ENCODE measurements around the gene NPAS3.

NPAS3 gene

GRCh38 chr14:33349871-33350270 lies 411.2 kb downstream of the NPAS3 start:
- H3K9me3 ChIP-seq (ENCODE audit: insufficient read depth, low read depth, low read length): no peaks in the 10 kb centered on the region
- no peaks in the 10 kb centered on the region for H3K27me3 ChIP-seq (ENCODE audit: insufficient read depth, low read length, poor library complexity, severe bottlenecking)
- H3F3A ChIP-seq (ENCODE audit: low read depth): no peaks in the 10 kb centered on the region
- no peaks in the 10 kb centered on the region for H3K4me1 ChIP-seq (ENCODE audit: insufficient read depth, low read length, poor library complexity, severe bottlenecking)
- no peak overlapping the region for H3K4me3 ChIP-seq (ENCODE audit: low read length, poor library complexity, severe bottlenecking)
- H3K4me2 ChIP-seq (ENCODE audit: low read depth, low read length, poor library complexity, severe bottlenecking): no peak overlapping the region
- no peak overlapping the region for H2AFZ ChIP-seq (ENCODE audit: low read length)
- H4K20me1 ChIP-seq (ENCODE audit: insufficient read depth, low read length, poor library complexity, severe bottlenecking): no peaks in the 10 kb centered on the region
- no peaks in the 10 kb centered on the region for H3K9me2 ChIP-seq (replicated peaks; ENCODE audit: low read depth, low read length)
- H3K9ac ChIP-seq (ENCODE audit: low read depth, low read length, poor library complexity, severe bottlenecking): no peak overlapping the region
- H3K36me3 ChIP-seq (ENCODE audit: insufficient read depth, low read length): no peaks in the 10 kb centered on the region
- TF ChIP-seq EZH2phosphoT487 (IDR thresholded peaks at IDR 0.05; ENCODE audit: borderline replicate concordance) (no peak), CTCF (conservative IDR thresholded peaks at IDR 0.05; ENCODE audit: low read length) (no peak)
- no peaks in the 10 kb centered on the region for H3K79me2 ChIP-seq (ENCODE audit: insufficient read depth, low read length)

- Histone ChIP-seq H3K9ac (ENCODE audit: low read depth, low read length, poor library complexity, severe bottlenecking) (no peak overlapping the region), H3K4me3 (ENCODE audit: low read length, poor library complexity, severe bottlenecking) (no peak overlapping the region), H3K4me2 (ENCODE audit: low read depth, low read length, poor library complexity, severe bottlenecking) (no peak overlapping the region), H4K20me1 (ENCODE audit: insufficient read depth, low read length, poor library complexity, severe bottlenecking) (no peaks in the 10 kb centered on the region), H3K4me1 (ENCODE audit: insufficient read depth, low read length, poor library complexity, severe bottlenecking) (no peaks in the 10 kb centered on the region), H3K9me2 (replicated peaks; ENCODE audit: low read depth, low read length) (no peaks in the 10 kb centered on the region), H3K79me2 (ENCODE audit: insufficient read depth, low read length) (no peaks in the 10 kb centered on the region), H3F3A (ENCODE audit: low read depth) (no peaks in the 10 kb centered on the region), H3K27me3 (ENCODE audit: insufficient read depth, low read length, poor library complexity, severe bottlenecking) (no peaks in the 10 kb centered on the region), H2AFZ (ENCODE audit: low read length) (no peak overlapping the region), H3K36me3 (ENCODE audit: insufficient read depth, low read length) (no peaks in the 10 kb centered on the region), H3K9me3 (ENCODE audit: insufficient read depth, low read depth, low read length) (no peaks in the 10 kb centered on the region)
- no peak for TF ChIP-seq EZH2phosphoT487 (IDR thresholded peaks at IDR 0.05; ENCODE audit: borderline replicate concordance)
- no peak for TF ChIP-seq CTCF (conservative IDR thresholded peaks at IDR 0.05; ENCODE audit: low read length)
These were observed 411.8 kb downstream of the NPAS3 start for GRCh38 chr14:33350366-33350990.

GRCh38 chr14:33352821-33353220 lies 414.1 kb downstream of the NPAS3 start:
- Histone ChIP-seq H3K36me3 (ENCODE audit: insufficient read depth, low read length) (no peaks in the 10 kb centered on the region), H3K4me3 (ENCODE audit: low read length, poor library complexity, severe bottlenecking) (no peak overlapping the region), H3K9me3 (ENCODE audit: insufficient read depth, low read depth, low read length) (no peaks in the 10 kb centered on the region), H3K4me2 (ENCODE audit: low read depth, low read length, poor library complexity, severe bottlenecking) (no peak overlapping the region), H4K20me1 (ENCODE audit: insufficient read depth, low read length, poor library complexity, severe bottlenecking) (no peaks in the 10 kb centered on the region), H3K79me2 (ENCODE audit: insufficient read depth, low read length) (no peaks in the 10 kb centered on the region), H3K9me2 (replicated peaks; ENCODE audit: low read depth, low read length) (no peaks in the 10 kb centered on the region), H3K9ac (ENCODE audit: low read depth, low read length, poor library complexity, severe bottlenecking) (no peak overlapping the region), H2AFZ (ENCODE audit: low read length) (no peak overlapping the region), H3F3A (ENCODE audit: low read depth) (no peaks in the 10 kb centered on the region), H3K4me1 (ENCODE audit: insufficient read depth, low read length, poor library complexity, severe bottlenecking) (no peaks in the 10 kb centered on the region), H3K27me3 (ENCODE audit: insufficient read depth, low read length, poor library complexity, severe bottlenecking) (no peaks in the 10 kb centered on the region)
- TF ChIP-seq EZH2phosphoT487 (IDR thresholded peaks at IDR 0.05; ENCODE audit: borderline replicate concordance) (no peak), CTCF (conservative IDR thresholded peaks at IDR 0.05; ENCODE audit: low read length) (no peak)

Measured in Loucy (cell line).